GM18517 (cell line): ENCODE data around the gene RMRP.

ENCODE experiments used
- ATAC-seq: cut with Tn5 transposase; IDR thresholded peaks from one replicate; pipeline ENCODE4 v1.9.1; 2021; ENCODE audit warnings: mild to moderate bottlenecking, moderate library complexity; ENCODE audit not compliant: unreplicated experiment

Gene RMRP

GRCh38 chr9:35657546-35658136 lies at the start of gene RMRP:
TSS of gene RMRP (minus strand) at chr9:35658019.
- ATAC-seq: peak; percentile 90

DNA sequence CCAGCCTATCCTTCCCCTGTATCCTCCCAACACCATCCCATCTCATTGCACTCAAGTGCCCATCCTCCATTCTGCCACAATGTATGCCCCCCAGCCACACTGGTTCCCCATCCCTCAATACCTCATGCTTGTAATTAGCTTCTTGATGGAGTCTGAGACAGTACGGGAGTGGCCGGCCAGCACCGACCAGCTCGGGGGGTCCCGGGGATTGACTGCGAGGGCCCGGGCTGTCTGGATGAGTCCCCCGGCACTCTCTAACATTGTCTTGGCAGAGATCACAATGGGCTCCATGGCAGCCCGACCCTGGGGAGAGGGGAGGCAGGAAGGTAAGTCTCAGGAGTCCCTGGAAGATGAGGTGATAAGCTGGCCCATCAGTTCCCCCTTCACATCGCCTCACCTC lies 49.1 kb upstream of the RMRP start:
- no peak for ATAC-seq

DNA sequence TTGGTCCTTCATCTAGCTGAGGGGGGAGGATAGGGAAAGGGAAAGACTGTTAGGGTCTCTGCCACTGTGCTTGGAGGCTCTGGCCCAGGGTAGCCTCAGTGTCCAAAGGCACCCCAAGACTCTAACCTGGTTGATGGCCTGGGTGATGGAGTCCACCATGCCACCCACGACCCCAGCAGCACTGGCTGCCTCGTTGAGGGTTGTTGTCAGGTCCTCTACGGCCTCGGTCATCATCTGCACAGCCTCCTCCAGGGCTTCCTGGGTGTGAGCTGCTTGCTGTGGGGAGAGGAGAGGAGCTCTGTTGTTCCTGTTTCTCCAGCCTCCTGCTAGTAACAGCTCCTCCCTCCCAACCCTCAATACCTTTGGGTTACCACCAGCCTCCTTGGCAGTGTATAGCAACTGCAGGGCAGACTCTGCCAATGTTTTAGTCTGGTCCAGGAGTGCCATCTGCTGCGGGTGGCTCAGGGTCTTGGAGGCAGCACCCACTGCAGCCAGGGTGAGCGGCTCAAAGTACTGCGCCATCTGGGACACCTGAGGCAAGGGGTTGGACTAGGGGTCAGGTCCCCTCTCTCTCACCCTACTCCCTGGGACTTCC lies 48.1 kb upstream of the RMRP start:
- no peak for ATAC-seq

DNA sequence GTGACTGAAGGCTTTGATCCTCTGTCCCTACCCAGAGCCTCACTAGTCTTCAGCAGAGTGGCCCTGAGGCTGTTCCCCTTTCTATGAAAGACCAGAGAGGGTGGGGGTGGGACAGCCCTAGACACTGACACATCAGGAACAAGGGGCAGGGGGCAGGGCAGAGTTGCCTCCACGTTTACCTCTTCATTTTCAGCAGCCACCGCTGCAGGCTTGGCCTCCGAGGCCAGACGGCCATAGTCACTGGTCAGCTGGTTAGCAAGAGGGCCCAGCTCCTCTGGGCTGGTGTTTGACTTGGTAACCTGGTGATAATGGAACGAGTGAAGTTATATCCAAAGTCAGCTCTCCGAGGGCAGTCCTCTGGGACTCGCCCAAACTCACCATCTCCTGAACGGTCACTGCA lies 47.6 kb upstream of the RMRP start:
- ATAC-seq: no peak

DNA sequence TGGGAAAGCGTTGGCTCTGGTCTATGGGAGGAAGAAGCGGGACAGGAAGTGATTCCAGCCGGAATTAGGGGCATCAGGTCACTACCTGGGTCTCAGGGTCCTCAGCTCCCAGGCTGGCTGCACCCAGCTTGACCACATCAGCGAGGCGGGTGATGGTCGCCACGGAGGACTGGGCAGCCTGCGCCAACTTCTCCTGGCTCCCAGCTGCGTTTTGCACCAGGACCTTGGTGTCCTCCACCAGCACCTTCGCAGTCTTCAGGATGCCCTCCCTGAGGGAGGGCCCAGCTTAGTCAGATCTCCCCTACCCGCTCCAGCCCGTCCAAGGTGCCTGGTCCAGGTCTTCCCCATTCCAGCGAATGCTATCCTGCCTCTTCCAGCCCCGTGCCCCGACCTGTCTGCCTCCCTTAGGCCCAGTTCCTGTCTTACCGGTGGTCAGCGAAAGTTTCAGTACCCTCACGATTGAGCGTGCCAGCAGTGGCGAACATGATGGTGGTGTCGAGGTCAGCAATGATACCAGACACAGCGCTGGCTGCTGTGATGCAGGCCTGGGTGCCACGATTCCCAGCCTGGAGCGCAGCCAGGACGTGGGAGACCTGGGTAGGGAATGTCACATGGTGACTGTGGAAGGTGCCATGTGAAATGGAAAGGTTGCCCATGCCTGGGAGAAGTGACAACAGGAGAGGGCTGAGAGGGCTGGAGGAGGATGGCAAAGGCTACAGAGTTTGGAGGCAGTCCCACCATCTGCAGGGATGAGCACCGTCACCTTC lies 46.3 kb upstream of the RMRP start:
- ATAC-seq: no peak

GRCh38 chr9:35702696-35703095 lies 44.9 kb upstream of the RMRP start:
- ATAC-seq: no peak

DNA sequence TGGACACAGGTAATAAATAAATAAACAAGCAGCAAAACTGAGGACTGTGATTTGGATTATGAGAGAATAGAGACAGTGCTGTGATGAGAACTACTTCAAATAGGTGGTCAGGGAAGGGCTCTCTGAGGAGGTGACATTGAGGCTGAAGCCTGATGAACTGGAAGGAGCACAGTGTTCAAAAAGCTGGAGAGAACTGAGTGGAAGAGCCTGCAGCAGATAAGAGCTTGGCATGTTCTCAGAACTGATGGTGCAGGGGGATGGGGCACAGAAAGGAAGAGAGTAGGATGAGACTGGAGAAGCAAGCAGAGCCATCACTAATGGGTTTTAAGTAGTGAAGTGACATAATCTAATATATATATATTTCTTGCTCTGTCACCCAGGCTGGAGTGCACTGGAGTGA lies 43.1 kb upstream of the RMRP start:
- ATAC-seq: no peak

DNA sequence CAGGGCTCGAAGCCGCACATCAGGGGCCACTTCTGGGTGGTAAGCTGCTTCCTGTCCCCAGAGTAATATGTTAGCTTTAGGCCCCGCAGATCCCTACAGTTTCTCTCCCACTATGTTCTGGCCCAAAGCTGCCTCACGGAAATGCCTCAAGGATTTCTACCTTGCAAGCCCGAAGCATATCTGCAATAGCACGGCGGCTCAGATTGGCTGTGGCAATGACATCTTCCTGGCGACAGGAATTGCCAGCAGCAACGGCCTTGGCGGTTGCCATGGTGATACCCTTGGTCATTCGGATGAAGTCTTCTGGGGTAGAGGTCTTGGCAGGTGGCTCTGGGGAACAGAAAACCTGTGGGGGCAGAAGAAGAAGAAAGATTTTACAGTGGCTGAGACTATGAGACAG lies 42.2 kb upstream of the RMRP start:
- ATAC-seq: no peak

DNA sequence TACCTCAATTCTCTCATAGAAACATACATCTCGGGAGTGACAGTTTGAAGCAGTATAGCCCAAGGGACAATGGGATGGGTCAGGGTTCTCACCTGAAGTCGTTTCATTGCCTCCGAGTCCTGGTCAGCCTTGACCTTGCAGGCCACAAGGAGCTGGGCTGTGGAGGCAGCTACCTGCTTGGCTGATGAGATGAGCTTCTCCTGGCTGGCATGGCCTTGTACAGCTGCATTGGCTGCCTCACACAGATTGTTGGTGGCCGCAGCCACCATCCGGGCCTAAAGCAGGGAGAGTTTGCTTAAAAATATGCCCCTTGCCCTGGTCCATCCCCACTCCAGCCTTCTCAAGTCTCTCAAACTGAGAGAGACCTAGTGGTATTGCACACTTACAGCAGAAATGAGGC lies 40.4 kb upstream of the RMRP start:
- ATAC-seq: no peak

DNA sequence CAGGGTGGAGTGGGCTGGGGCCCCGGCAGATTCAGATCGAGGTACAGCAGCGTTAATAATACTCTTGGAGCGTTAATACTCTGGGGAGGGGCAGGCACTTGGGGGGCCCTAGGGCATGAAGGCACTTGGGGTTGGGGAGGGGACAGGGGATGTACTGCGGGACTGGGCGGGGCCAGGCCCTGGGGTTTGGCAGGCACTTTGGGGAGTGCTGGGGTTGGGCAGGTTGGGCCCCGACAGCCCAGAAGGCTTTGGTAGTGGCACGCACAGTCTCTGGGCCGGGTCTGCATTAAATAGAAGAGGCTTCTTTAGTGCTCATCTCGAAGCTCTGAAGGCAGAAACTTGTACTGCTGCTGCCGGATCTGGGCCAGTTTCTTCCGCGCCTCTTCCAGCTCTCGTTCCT lies 39.7 kb upstream of the RMRP start:
- ATAC-seq: no peak

DNA sequence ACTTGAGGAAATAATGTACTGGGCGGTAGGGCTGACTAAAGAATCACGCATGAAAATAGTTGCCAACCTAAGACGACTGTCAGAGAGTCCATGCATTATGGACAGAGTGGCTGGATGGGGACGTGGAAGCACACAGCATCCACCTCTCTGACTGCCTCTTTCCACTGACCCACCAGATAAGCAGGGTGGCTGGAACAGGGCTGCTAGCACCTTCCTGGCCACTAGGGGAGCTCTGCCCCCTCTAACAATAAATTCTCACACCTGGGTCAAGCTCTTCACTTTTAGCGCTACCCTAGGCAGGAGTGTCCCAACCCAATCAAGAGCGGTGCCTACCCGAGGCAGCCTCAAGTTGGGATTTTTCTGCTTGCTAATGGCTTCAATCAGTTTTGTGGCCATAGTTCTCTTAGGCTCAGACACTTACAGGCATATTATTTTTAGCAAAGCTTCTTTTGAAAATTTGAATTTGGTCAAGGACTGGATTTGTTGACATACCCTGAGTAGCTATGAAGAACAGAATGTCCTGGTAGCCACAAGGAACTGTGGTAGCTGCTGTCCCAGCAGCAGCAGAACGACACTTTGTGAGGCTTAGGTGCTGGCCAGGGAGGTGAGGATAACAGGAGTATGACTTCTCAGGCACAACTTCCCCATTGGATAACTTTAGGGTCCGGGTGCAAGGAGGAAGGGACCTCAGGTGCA lies 38.8 kb upstream of the RMRP start:
- peak; percentile 81 for ATAC-seq

DNA sequence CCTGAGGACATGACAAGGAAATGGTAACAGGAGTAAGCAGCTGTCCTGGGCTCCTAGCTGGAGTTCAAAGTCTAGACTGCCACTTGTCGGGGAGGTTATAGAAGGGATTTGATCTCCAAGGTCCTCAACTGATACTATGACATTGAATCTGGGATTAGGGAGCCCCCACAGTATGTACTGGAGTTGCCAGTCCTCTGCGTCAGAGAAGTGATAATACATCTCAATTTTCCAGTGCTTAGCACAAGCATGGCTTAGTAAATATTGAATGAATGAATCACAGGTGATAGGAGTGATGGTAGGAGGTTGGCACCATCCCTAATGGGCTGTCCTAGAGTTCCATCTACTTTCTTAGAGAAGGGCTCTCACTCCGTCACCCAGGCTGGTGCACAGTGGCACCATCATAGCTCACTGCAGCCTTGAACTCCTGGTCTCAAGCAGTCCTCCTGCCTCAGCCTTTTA lies 38.2 kb upstream of the RMRP start:
- no peak for ATAC-seq

DNA sequence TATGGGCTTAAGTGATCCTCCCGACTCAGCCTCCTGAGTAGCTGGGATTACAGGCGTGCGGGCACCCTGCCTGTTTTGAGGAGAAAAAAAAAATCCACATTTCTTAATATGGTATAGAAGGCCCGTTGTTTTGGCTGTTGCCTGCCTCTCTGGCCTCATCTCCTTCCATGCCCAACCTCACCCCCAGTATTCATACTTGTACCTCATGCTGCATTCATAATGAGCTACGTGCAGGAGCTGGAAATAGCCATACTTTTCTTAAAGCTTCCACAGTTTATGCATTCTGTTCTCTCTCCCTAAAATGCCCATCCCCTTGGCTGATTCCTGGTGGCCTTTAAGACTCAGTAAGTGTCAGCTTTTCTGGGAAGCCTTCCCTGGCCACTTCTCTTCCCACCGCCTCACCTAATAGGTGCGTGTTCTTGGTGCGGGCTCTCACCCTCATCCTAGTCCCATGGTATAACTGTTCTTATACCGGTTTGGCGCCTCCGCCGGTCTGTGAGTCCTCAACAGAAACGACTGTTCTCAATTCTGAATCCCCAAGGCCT lies 34.0 kb upstream of the RMRP start:
- ATAC-seq: no peak

GRCh38 chr9:35691334-35691650 lies 33.5 kb upstream of the RMRP start:
- ATAC-seq: no peak

DNA sequence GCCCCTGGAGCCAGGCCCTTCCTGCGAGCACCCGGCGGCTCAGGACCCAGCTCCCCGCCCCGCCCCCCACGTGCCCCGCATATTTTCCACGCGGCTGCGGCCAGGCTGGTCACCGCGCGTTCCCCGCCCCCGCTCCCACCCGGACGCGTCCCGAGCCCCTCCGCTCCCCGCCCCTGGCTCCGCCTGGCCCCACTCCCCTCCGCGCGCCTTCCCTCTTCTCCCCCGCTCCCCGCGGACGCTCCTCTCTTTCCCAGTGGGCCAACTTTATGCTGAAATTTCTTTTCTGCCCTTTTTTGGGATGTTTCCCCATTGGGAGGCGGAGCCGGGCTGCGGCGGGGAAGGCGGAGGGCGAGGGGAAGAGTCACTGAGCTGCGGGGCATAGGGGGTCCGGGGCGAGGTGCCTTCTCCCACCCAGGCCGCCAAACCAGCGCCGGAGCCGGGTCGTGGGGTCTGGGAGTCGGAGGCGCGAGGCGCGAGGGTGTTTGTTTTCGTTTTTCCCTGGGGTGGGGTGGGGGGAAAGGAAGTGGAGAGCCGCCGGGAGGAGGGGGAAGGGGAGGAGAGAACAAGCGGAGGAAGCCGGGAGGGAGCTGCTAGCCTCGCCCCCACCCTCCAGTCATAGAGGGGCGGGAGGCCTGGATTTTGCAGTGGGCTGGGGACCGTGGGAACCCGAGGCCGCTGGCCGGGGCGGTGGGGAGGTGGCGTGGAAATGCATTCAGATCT lies 33.0 kb upstream of the RMRP start:
- no peak for ATAC-seq

DNA sequence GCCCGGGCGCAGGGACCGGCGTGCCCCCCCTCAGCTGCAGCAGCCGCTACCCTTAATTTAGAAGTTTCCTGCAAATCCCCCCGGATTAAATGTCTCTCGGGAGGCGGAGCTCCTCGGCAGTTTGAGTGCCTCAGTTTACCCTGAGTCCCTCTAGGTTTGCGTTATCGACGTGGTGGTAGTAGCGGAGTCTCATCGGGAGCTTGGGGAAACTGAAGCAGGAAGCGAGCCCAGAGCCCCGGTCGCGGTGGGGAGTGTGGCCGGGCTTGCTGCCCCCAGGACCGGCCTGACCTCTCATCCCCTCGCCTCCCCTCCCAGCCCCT lies 32.4 kb upstream of the RMRP start:
- ATAC-seq: no peak

- no peak for ATAC-seq
These were observed 31.9 kb upstream of the RMRP start, which contains the start of gene TPM2 for GRCh38 chr9:35689542-35690293. TSS of gene TPM2 (minus strand) at chr9:35689925. CDS start at chr9:35689817, 108 bp downstream.

- ATAC-seq: no peak
These were observed 31.0 kb upstream of the RMRP start for GRCh38 chr9:35688558-35689541.

DNA sequence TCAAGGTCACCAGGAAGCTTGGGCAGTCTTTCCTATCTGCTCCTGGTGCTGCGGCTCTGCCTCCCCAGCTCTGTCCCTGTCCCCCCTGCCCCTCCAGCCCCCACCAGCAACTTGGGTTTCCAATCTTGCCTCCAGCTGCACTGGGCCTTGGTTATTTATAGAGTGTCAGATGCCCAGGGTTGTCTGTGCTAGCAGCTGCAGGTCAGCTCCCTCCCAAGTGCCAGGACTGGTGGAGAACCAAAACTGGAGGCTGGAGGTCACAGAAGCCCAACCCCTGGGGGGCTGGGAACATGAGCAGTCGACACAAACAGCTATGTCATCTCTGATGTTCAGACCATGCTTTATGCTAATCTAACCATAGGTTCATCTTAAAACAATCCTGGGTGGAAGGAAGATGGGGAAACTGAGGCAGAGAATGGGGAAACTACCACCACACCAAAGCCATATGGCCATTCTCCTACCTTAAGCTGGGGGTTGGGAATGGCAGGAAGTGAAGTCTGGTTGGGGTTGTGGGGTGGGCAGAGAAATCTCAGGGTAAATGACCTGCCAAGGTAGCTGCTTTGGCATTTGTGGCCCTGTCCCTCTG lies 30.2 kb upstream of the RMRP start:
- ATAC-seq: no peak
